ENCODE data around the gene ARHGAP5. TPM values are rescaled to one million over a fixed set of nuclear protein-coding genes. Genes with fewer than 3 reads are reported as not detected.
"Not testable (repeated sequence)": the region's sequence is repeated elsewhere in the genome, so short reads cannot be mapped to it uniquely, and the experiment has no call there.

Gene ARHGAP5
- total RNA-seq, 1 donor from 2014 or later: 140 TPM

GRCh38 chr14:32128703-32129102 lies 51.6 kb downstream of the ARHGAP5 start:
- H3K27me3 Mint-ChIP-seq (ENCODE audit: low read depth, unreplicated experiment): no peaks in the 10 kb centered on the region
- TF ChIP-seq EZH2 (IDR thresholded peaks at IDR 0.05; ENCODE audit: insufficient read depth, low read length): no peak
- H3K9ac ChIP-seq (ENCODE audit: low read length): peak overlapping the region; percentile 26
- H3K4me2 ChIP-seq (ENCODE audit: low read length): peak overlapping the region; percentile 4
- peaks cover 8% of the 10 kb centered on the region for H3K4me1 ChIP-seq (ENCODE audit: insufficient read depth, low read length)
- no peak for DNase-seq (ENCODE audit: low read depth)
- peaks cover 5% of the 10 kb centered on the region for H3K9me3 Mint-ChIP-seq (ENCODE audit: unreplicated experiment)
- peaks cover 53% of the 10 kb centered on the region for H3K79me2 ChIP-seq (ENCODE audit: insufficient read depth, low read length)
- peaks cover 14% of the 10 kb centered on the region for H3K4me1 Mint-ChIP-seq (ENCODE audit: low read depth, unreplicated experiment)
- H2AFZ ChIP-seq (ENCODE audit: low read depth, low read length): no peak overlapping the region
- H4K20me1 ChIP-seq (ENCODE audit: insufficient read depth, low read length): peaks cover 28% of the 10 kb centered on the region
- no peak for FAIRE-seq
- no peak overlapping the region for H3K4me3 ChIP-seq (ENCODE audit: insufficient read depth, low read depth, low read length)
- H3K36me3 ChIP-seq (ENCODE audit: insufficient read depth, low read length): no peaks in the 10 kb centered on the region
- H3K9me3 ChIP-seq (ENCODE audit: insufficient read depth, low read depth, low read length): no peaks in the 10 kb centered on the region
- H3K27ac Mint-ChIP-seq (ENCODE audit: unreplicated experiment): no peak overlapping the region
- H3K27ac ChIP-seq (ENCODE audit: low read depth, low read length): peak overlapping the region; percentile 60
- H3K27me3 ChIP-seq (ENCODE audit: insufficient read depth, low read length): no peaks in the 10 kb centered on the region
- no peak overlapping the region for H3K4me3 Mint-ChIP-seq (ENCODE audit: unreplicated experiment)
- peaks cover 26% of the 10 kb centered on the region for H3K36me3 Mint-ChIP-seq (ENCODE audit: low read depth, unreplicated experiment)

- FAIRE-seq: no peak
- H3K79me2 ChIP-seq (ENCODE audit: insufficient read depth, low read length): peaks cover 53% of the 10 kb centered on the region
- no peak overlapping the region for H2AFZ ChIP-seq (ENCODE audit: low read depth, low read length)
- DNase-seq (ENCODE audit: low read depth): peak; percentile 85
- Mint-ChIP-seq H3K9me3 (ENCODE audit: unreplicated experiment) (peaks cover 5% of the 10 kb centered on the region), H3K36me3 (ENCODE audit: low read depth, unreplicated experiment) (peaks cover 26% of the 10 kb centered on the region), H3K27me3 (ENCODE audit: low read depth, unreplicated experiment) (no peaks in the 10 kb centered on the region), H3K27ac (ENCODE audit: unreplicated experiment) (no peak overlapping the region), H3K4me1 (ENCODE audit: low read depth, unreplicated experiment) (peaks cover 11% of the 10 kb centered on the region), H3K4me3 (ENCODE audit: unreplicated experiment) (no peak overlapping the region)
- TF ChIP-seq CTCF (IDR thresholded peaks at IDR 0.05; ENCODE audit: insufficient read depth, low read depth, low read length) (no peak), EZH2 (IDR thresholded peaks at IDR 0.05; ENCODE audit: insufficient read depth, low read length) (no peak)
- no peaks in the 10 kb centered on the region for H3K9me3 ChIP-seq (ENCODE audit: insufficient read depth, low read depth, low read length)
- peaks cover 28% of the 10 kb centered on the region for H4K20me1 ChIP-seq (ENCODE audit: insufficient read depth, low read length)
- no peaks in the 10 kb centered on the region for H3K27me3 ChIP-seq (ENCODE audit: insufficient read depth, low read length)
- H3K36me3 ChIP-seq (ENCODE audit: insufficient read depth, low read length): no peaks in the 10 kb centered on the region
- peak overlapping the region; percentile 60 for H3K27ac ChIP-seq (ENCODE audit: low read depth, low read length)
- peaks cover 8% of the 10 kb centered on the region for H3K4me1 ChIP-seq (ENCODE audit: insufficient read depth, low read length)
- peak overlapping the region; percentile 41 for H3K4me2 ChIP-seq (ENCODE audit: low read length)
- H3K4me3 ChIP-seq (ENCODE audit: insufficient read depth, low read depth, low read length): no peak overlapping the region
- H3K9ac ChIP-seq (ENCODE audit: low read length): peak overlapping the region; percentile 26
Observed at GRCh38 chr14:32129124-32129523, 52.0 kb downstream of the ARHGAP5 start.

- DNase-seq (ENCODE audit: low read depth); H3K36me3 ChIP-seq (ENCODE audit: insufficient read depth, low read length); H2AFZ ChIP-seq (ENCODE audit: low read depth, low read length); H3K9ac ChIP-seq (ENCODE audit: low read length); H3K27ac ChIP-seq (ENCODE audit: low read depth, low read length); H3K27ac Mint-ChIP-seq (ENCODE audit: unreplicated experiment); H3K27me3 Mint-ChIP-seq (ENCODE audit: low read depth, unreplicated experiment); H3K27me3 ChIP-seq (ENCODE audit: insufficient read depth, low read length); H3K4me3 ChIP-seq (ENCODE audit: insufficient read depth, low read depth, low read length); H3K4me2 ChIP-seq (ENCODE audit: low read length); H3K9me3 Mint-ChIP-seq (ENCODE audit: unreplicated experiment); FAIRE-seq; H3K4me3 Mint-ChIP-seq (ENCODE audit: unreplicated experiment); H3K9me3 ChIP-seq (ENCODE audit: insufficient read depth, low read depth, low read length); H3K4me1 ChIP-seq (ENCODE audit: insufficient read depth, low read length): not testable (repeated sequence)
- peaks cover 11% of the 10 kb centered on the region for H3K4me1 Mint-ChIP-seq (ENCODE audit: low read depth, unreplicated experiment)
- H3K36me3 Mint-ChIP-seq (ENCODE audit: low read depth, unreplicated experiment): peaks cover 33% of the 10 kb centered on the region
- peaks cover 17% of the 10 kb centered on the region for H4K20me1 ChIP-seq (ENCODE audit: insufficient read depth, low read length)
- peaks cover 45% of the 10 kb centered on the region for H3K79me2 ChIP-seq (ENCODE audit: insufficient read depth, low read length)
Observed at GRCh38 chr14:32131689-32132088, 54.6 kb downstream of the ARHGAP5 start.
